H1 (cell line): Measurements from ENCODE around the gene BRPF3. TPM values are rescaled to one million over a fixed set of nuclear protein-coding genes. Genes with fewer than 3 reads are reported as not detected.

ENCODE experiments used
- CTCF ChIA-PET: fragments of 300-600 bp; sonication (Branson Sonifier 250); formaldehyde crosslinking; loops from one replicate; lab custom pipeline; 2021; ENCODE audit not compliant: partially characterized antibody; lab: Charles Lee
- POLR2A ChIA-PET: fragments of 300-600 bp; sonication (Branson Sonifier 250); formaldehyde crosslinking; loops from one replicate; lab custom pipeline; 2021; ENCODE audit warnings: inconsistent platforms; ENCODE audit not compliant: partially characterized antibody; lab: Charles Lee
- DNase-seq, 2 experiments: peaks; one replicate each; pipeline versions ENCODE4 v3.0.0 to v3.0.0-alpha.2; 2010 to 2022; ENCODE audit warnings: low spot score in 2 of 2, low read depth in 1 of 2, mixed read lengths in 1 of 2
- FAIRE-seq: peaks from 2 replicates; lab custom pipeline; 2011; peaks lifted over from hg19 to GRCh38; lab: Jason Lieb, UNC
- H2AFZ ChIP-seq: 2 replicates; pipeline ENCODE4 v1.8.1; 2012; ENCODE audit warnings: low read length, inconsistent platforms
- H2AK5ac ChIP-seq: 2 replicates; pipeline ENCODE4 v1.6.1; 2013; ENCODE audit warnings: low read depth, low read length
- H2BK120ac ChIP-seq: replicated peaks from 2 replicates; pipeline ENCODE3; 2013; ENCODE audit warnings: low read depth, low read length, inconsistent platforms
- H2BK12ac ChIP-seq: 2 replicates; pipeline ENCODE4 v1.6.1; 2013; ENCODE audit warnings: low read depth, low read length
- H2BK15ac ChIP-seq: 2 replicates; pipeline ENCODE4 v1.6.1; 2013; ENCODE audit warnings: low read length
- H2BK20ac ChIP-seq: 2 replicates; pipeline ENCODE4 v1.6.1; 2013; ENCODE audit warnings: low read length
- H2BK5ac ChIP-seq: 2 replicates; pipeline ENCODE4 v1.6.1; 2013; ENCODE audit warnings: low read depth, low read length
- H3K14ac ChIP-seq: 2 replicates; pipeline ENCODE4 v1.6.1; 2013; ENCODE audit warnings: inconsistent platforms; ENCODE audit not compliant: insufficient read length
- H3K18ac ChIP-seq: 2 replicates; pipeline ENCODE4 v1.6.1; 2013; ENCODE audit warnings: low read length; ENCODE audit errors: extremely low read depth
- H3K23ac ChIP-seq: 2 replicates; pipeline ENCODE4 v1.6.1; 2013; ENCODE audit warnings: inconsistent platforms; ENCODE audit not compliant: insufficient read length
- H3K23me2 ChIP-seq: 2 replicates; pipeline ENCODE4 v1.6.1; 2013; ENCODE audit warnings: low read depth, low read length
- H3K27ac ChIP-seq: 2 replicates; pipeline ENCODE4 v1.6.1; 2011; ENCODE audit warnings: low read depth, low read length, inconsistent platforms
- H3K27me3 ChIP-seq, 4 experiments: replicated peaks in 1 of 4; 1 replicate in 1 of 4; 2 replicates in 3 of 4; pipeline versions ENCODE4 v1.6.1 to v1.8.1; 2011 to 2013; ENCODE audit warnings: low read length in 3 of 4, mild to moderate bottlenecking in 3 of 4, inconsistent platforms in 2 of 4, mixed read lengths in 2 of 4, moderate library complexity in 1 of 4; ENCODE audit not compliant: control insufficient read depth in 3 of 4, insufficient read depth in 3 of 4; ENCODE audit errors: extremely low read depth in 1 of 4
- H3K36me3 ChIP-seq, 4 experiments: 2 replicates each; pipeline versions ENCODE4 v1.6.1 to v1.8.1; 2011 to 2013; ENCODE audit warnings: mild to moderate bottlenecking in 4 of 4, low read length in 3 of 4, moderate library complexity in 2 of 4, control low read depth in 1 of 4, inconsistent platforms in 1 of 4; ENCODE audit not compliant: insufficient read depth in 4 of 4, control insufficient read depth in 2 of 4
- H3K4ac ChIP-seq: replicated peaks from 2 replicates; pipeline ENCODE3; 2013; ENCODE audit warnings: low read length, low read depth, mixed read lengths, inconsistent platforms; ENCODE audit not compliant: insufficient read length
- H3K4me1 ChIP-seq, 4 experiments: replicated peaks in 1 of 4; 1 replicate in 1 of 4; 2 replicates in 3 of 4; pipeline versions ENCODE4 v1.6.1 to v1.8.1; 2011 to 2013; ENCODE audit warnings: low read length in 3 of 4, inconsistent platforms in 2 of 4, mixed read lengths in 1 of 4; ENCODE audit not compliant: insufficient read depth in 4 of 4, control insufficient read depth in 3 of 4
- H3K4me2 ChIP-seq, 2 experiments: 2 replicates each; pipeline versions ENCODE4 v1.6.1 to v1.8.1; 2011 to 2013; ENCODE audit warnings: low read depth in 2 of 2, low read length in 2 of 2, control low read depth in 1 of 2, inconsistent platforms in 1 of 2, mild to moderate bottlenecking in 1 of 2; ENCODE audit not compliant: insufficient read depth in 1 of 2
- H3K4me3 ChIP-seq, 4 experiments: fragments of 200-600, 300-600 bp in 1 of 4; sonication (generic), shearing (Covaris generic), sonication (Bioruptor Twin) in 1 of 4; 2 replicates each; pipeline versions ENCODE4 v1.5.1 to v1.8.1; 2011 to 2016; ENCODE audit warnings: low read length in 4 of 4, low read depth in 3 of 4, control low read depth in 2 of 4, inconsistent platforms in 2 of 4, mild to moderate bottlenecking in 2 of 4, mixed read lengths in 1 of 4, moderate library complexity in 1 of 4; ENCODE audit not compliant: insufficient read depth in 2 of 4; ENCODE audit errors: extremely low read depth in 1 of 4
- H3K56ac ChIP-seq: replicated peaks from 2 replicates; pipeline ENCODE3; 2013; ENCODE audit warnings: low read depth, mild to moderate bottlenecking, mixed read lengths, low read length, inconsistent platforms; ENCODE audit not compliant: insufficient read length
- H3K79me1 ChIP-seq: 2 replicates; pipeline ENCODE4 v1.6.1; 2013; ENCODE audit warnings: low read depth, low read length, control low read depth
- H3K79me2 ChIP-seq, 2 experiments: 2 replicates each; pipeline versions ENCODE4 v1.6.1 to v1.8.1; 2012 to 2013; ENCODE audit warnings: low read length in 2 of 2, mild to moderate bottlenecking in 2 of 2, inconsistent platforms in 1 of 2; ENCODE audit not compliant: insufficient read depth in 2 of 2, control insufficient read depth in 1 of 2
- H3K9ac ChIP-seq, 4 experiments: replicated peaks in 1 of 4; 1 replicate in 1 of 4; 2 replicates in 3 of 4; pipeline versions ENCODE4 v1.6.1 to v1.8.1; 2011 to 2013; ENCODE audit warnings: low read depth in 3 of 4, low read length in 3 of 4, control low read depth in 2 of 4, mild to moderate bottlenecking in 2 of 4, moderate library complexity in 2 of 4, inconsistent platforms in 1 of 4; ENCODE audit errors: extremely low read depth in 1 of 4
- H3K9me3 ChIP-seq, 2 experiments: 2 replicates each; pipeline versions ENCODE4 v1.6.1 to v1.8.1; 2012 to 2013; ENCODE audit warnings: mild to moderate bottlenecking in 2 of 2, moderate library complexity in 2 of 2, control low read depth in 1 of 2, inconsistent platforms in 1 of 2, low read depth in 1 of 2, low read length in 1 of 2, mixed read lengths in 1 of 2; ENCODE audit not compliant: insufficient read depth in 2 of 2
- H4K20me1 ChIP-seq, 2 experiments: replicated peaks in 1 of 2; 2 replicates each; pipeline versions ENCODE3 to v1.8.1; 2011 to 2013; ENCODE audit warnings: inconsistent platforms in 2 of 2, low read length in 2 of 2, mild to moderate bottlenecking in 1 of 2; ENCODE audit not compliant: insufficient read depth in 2 of 2, control insufficient read depth in 1 of 2
- H4K5ac ChIP-seq: 2 replicates; pipeline ENCODE4 v1.6.1; 2013; ENCODE audit warnings: low read length, low read depth, mixed read lengths, inconsistent platforms; ENCODE audit not compliant: insufficient read length
- H4K8ac ChIP-seq: 2 replicates; pipeline ENCODE4 v1.8.0; 2013; ENCODE audit warnings: mild to moderate bottlenecking, moderate library complexity, low read length, inconsistent platforms; ENCODE audit not compliant: insufficient read depth; ENCODE audit errors: extremely low read depth
- H4K91ac ChIP-seq: replicated peaks from 2 replicates; pipeline ENCODE3; 2013; ENCODE audit warnings: low read length, mixed read lengths, inconsistent platforms; ENCODE audit not compliant: insufficient read length
- ATF2 ChIP-seq: IDR thresholded peaks from 2 replicates; pipeline ENCODE4 v1.6.1; 2012; ENCODE audit warnings: low read length, inconsistent platforms
- CBX5 ChIP-seq: fragments of 300-800, 300-1000 bp; sonication (generic); IDR thresholded peaks from 2 replicates; pipeline ENCODE4 v1.7.1; 2016; ENCODE audit warnings: antibody characterized with exemption, low read length, low read depth
- CBX8 ChIP-seq: fragments of 300-800, 300-1000 bp; sonication (generic); IDR thresholded peaks from 2 replicates; pipeline ENCODE4 v1.7.1; 2016; ENCODE audit warnings: low read depth, low read length, borderline replicate concordance
- CTBP2 ChIP-seq: IDR thresholded peaks from 2 replicates; pipeline ENCODE4 v1.7.0; 2011; ENCODE audit warnings: borderline replicate concordance, mild to moderate bottlenecking, moderate library complexity, mixed read lengths, low read length; ENCODE audit not compliant: insufficient read depth, insufficient read length
- KDM4A ChIP-seq: IDR thresholded peaks from one replicate; pipeline ENCODE4 v1.7.1; 2012; ENCODE audit warnings: low read depth, mild to moderate bottlenecking, moderate library complexity, low read length, inconsistent platforms; ENCODE audit not compliant: severe bottlenecking
- NANOG ChIP-seq: IDR thresholded peaks from 2 replicates; pipeline ENCODE4 v1.6.1; 2011; ENCODE audit warnings: low read length, low read depth, mild to moderate bottlenecking, inconsistent platforms; ENCODE audit not compliant: insufficient read depth, poor library complexity, severe bottlenecking
- NRF1 ChIP-seq: IDR thresholded peaks from 2 replicates; pipeline ENCODE4 v1.6.1; 2011; ENCODE audit warnings: mild to moderate bottlenecking, low read depth, low read length, improper control_type of control experiment
- POLR2AphosphoS5 ChIP-seq: IDR thresholded peaks from 2 replicates; pipeline ENCODE4 v1.6.1; 2011; ENCODE audit warnings: low read depth, low read length
- RBBP5 ChIP-seq: IDR thresholded peaks from 2 replicates; pipeline ENCODE4 v1.7.1; 2012; ENCODE audit warnings: low read depth, mild to moderate bottlenecking, inconsistent platforms, low read length, moderate library complexity, borderline replicate concordance
- SIRT6 ChIP-seq: IDR thresholded peaks from one replicate; pipeline ENCODE4 v1.7.1; 2012; ENCODE audit warnings: low read length, inconsistent platforms
- SIX5 ChIP-seq: IDR thresholded peaks from 2 replicates; pipeline ENCODE4 v1.6.1; 2011; ENCODE audit warnings: mild to moderate bottlenecking, low read depth, low read length
- TCF12 ChIP-seq: IDR thresholded peaks from 2 replicates; pipeline ENCODE4 v1.6.1; 2011; ENCODE audit warnings: low read depth, mild to moderate bottlenecking, low read length
- WGBS, 2 experiments: shearing (Covaris generic) in 1 of 2; methylation state at CpG; one replicate each; pipeline versions ENCODE4 v1.1.6 to v1.1.7; 2013 to 2015; ENCODE audit warnings: low lambda C conversion rate in 2 of 2, mixed read lengths in 2 of 2, inconsistent platforms in 1 of 2, low coverage in 1 of 2, missing lambda C conversion rate in 1 of 2; ENCODE audit not compliant: insufficient replicate concordance in 2 of 2, insufficient coverage in 1 of 2, insufficient read length in 1 of 2; ENCODE audit errors: extremely low coverage in 1 of 2, missing lambda C conversion rate in 1 of 2; 5-methylcytosine and 5-hydroxymethylcytosine counted together
- polyA plus RNA-seq, 7 experiments: library from polyadenylated mRNA; depleted of rRNA in 3 of 7; stranded (reverse) in 5 of 7; unstranded in 2 of 7; fragments of >200 nt in 5 of 7; fragments of 200-250 nt in 2 of 7; gene quantifications; 1 replicate in 5 of 7; 2 replicates in 1 of 7; 4 replicates in 1 of 7; pipeline versions ENCODE4 v1.2.1 to v1.2.3, GENCODE V29; 2011 to 2013; ENCODE audit warnings: missing spikeins in 2 of 7, mixed read lengths in 2 of 7
- total RNA-seq: library from RNA; stranded (reverse); fragmentation: NEBNext Ultra II Directional; extraction: Animal tissue kit (Norgen Biotek cat#: 25700); gene quantifications from 2 replicates; pipeline ENCODE4 v1.2.1, GENCODE V29; 2021

Gene BRPF3
- total and polyA plus RNA-seq, 2 of the 8 experiments (the other 6 are each of a cell fraction or from before 2014, with no cell fraction given), result 26.0 to 37.5 TPM

GRCh38 chr6:36198986-36199385 lies 2.4 kb downstream of the BRPF3 start:
- H2AFZ ChIP-seq, result no peak overlapping the region
- no peak overlapping the region for H3K27ac ChIP-seq
- POLR2A ChIA-PET, result interaction anchor here (0.7 to 1.8 kb wide), 5 partner anchors 12 to 797 kb away, joined by 3 to 9 read pairs (median 3); no protein-coding TSS in a partner anchor
- no peak for FAIRE-seq
- peaks cover 0 to 11% of the 10 kb centered on the region in 2 experiments for H4K20me1 ChIP-seq
- DNase-seq, result no peak
- H3K4me1 ChIP-seq, result peaks cover 0 to 6% (median 1%) of the 10 kb centered on the region in 4 experiments; a peak in 4 of 7 replicates
- H3K27me3 ChIP-seq, result no peaks in the 10 kb centered on the region
- no peak overlapping the region for H2BK20ac ChIP-seq
- H3K4me2 ChIP-seq, result no peak overlapping the region; a peak in 1 of 4 replicates
- 95% methylated on average over 9 of the region's 9 CpGs; no CpG with 5 or more reads in 1 of the 2 experiments for WGBS, 2 experiments
- no peak overlapping the region for H3K14ac ChIP-seq
- H2BK5ac ChIP-seq, result no peak overlapping the region
- H2AK5ac ChIP-seq, result no peak overlapping the region
- CTCF ChIA-PET, result interaction anchor here (1.2 to 3.5 kb wide), 4 partner anchors 8 to 173 kb away, joined by 3 to 14 read pairs (median 9); no protein-coding TSS in a partner anchor
- H4K5ac ChIP-seq, result no peak overlapping the region
- no peak overlapping the region for H3K4ac ChIP-seq
- no peak overlapping the region for H3K23ac ChIP-seq
- H4K8ac ChIP-seq, result no peak overlapping the region
- no peak overlapping the region for H2BK120ac ChIP-seq
- no peak overlapping the region for H2BK15ac ChIP-seq
- H3K56ac ChIP-seq, result no peak overlapping the region
- no peak overlapping the region for H3K18ac ChIP-seq
- H3K9ac ChIP-seq, result no peak overlapping the region
- H3K79me1 ChIP-seq, result peaks cover 24% of the 10 kb centered on the region
- H4K91ac ChIP-seq, result no peak overlapping the region
- H3K9me3 ChIP-seq, result no peaks in the 10 kb centered on the region
- no peak overlapping the region for H2BK12ac ChIP-seq
- no peak overlapping the region for H3K4me3 ChIP-seq
- H3K36me3 ChIP-seq, result peaks cover 13 to 35% (median 25%) of the 10 kb centered on the region in 4 experiments
- peaks cover 0 to 63% of the 10 kb centered on the region in 2 experiments; a peak in 3 of 4 replicates for H3K79me2 ChIP-seq
- peaks cover 6% of the 10 kb centered on the region; the same call in 1 of the 2 replicates for H3K23me2 ChIP-seq
- TF ChIP-seq RBBP5 (no peak), KDM4A (no peak), CBX5 (no peak), CTBP2 (no peak), TCF12 (no peak), NANOG (no peak), SIX5 (no peak), POLR2AphosphoS5 (no peak), ATF2 (no peak), CBX8 (no peak), NRF1 (no peak), SIRT6 (no peak)
